UCSD-AML1 (cell line): ENCODE results near the gene SCAI.
A peak's percentile ranks its signal among the peaks of the same experiment; 100 is the strongest.
"Not testable (repeated sequence)": the region's sequence is repeated elsewhere in the genome, so short reads cannot be mapped to it uniquely, and the experiment has no call there.

Experiments
- DNase-seq: peaks from one replicate; lab custom pipeline; 2025; ENCODE audit not compliant: unreplicated experiment; lab: John Stamatoyannopoulos, UW

SCAI gene

DNA sequence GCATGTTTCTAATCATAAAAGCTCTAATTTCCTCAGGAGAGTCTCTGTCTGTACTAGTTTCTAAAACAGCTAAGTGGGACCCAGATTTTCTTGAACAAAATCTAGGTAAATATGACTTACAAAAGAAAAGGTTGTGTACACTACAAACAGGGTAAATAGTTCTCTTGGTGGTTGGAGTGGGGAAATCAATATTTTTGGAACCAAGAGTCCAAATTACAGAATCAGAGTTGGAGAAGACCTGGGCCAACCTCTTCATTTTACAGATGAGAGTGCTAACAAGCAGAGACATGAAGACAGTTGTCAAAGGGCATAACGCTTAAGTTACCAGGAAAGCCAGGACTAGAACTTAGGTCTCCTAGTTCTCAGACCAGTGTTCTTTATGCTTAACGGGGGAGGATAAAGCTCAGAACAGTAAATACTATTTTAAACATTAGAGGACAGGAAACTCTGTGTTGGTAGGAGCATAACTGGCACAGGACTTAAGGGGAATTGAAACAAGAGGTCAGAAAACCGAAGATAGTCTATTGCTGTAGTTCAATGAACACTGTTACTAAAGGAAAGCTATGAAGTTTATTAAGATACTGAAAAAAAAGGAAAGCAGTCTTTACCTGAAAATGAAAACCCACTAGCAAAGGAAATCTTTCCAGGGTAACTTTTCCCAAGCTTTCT lies 193.1 kb downstream of the SCAI start:
- DNase-seq: no peak

DNA sequence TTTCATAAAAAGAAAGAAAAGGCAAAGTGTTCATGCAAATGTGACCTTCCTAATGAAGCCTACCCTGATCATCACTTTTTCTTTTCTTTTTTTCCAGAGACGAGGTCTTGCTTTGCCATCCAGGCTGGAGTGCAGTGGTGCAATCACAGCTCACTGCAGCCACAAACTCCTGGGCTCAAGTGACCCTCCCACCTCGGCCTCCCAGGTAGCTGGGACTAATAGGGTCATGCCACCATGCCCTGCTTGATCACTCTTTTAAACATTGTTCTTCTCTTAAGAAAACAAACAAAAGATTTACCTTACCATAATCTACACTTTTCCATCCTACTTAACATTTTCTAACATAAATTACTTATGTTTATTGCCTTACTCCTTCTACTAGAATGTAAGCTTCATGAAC lies 193.9 kb downstream of the SCAI start:
- no peak for DNase-seq

DNA sequence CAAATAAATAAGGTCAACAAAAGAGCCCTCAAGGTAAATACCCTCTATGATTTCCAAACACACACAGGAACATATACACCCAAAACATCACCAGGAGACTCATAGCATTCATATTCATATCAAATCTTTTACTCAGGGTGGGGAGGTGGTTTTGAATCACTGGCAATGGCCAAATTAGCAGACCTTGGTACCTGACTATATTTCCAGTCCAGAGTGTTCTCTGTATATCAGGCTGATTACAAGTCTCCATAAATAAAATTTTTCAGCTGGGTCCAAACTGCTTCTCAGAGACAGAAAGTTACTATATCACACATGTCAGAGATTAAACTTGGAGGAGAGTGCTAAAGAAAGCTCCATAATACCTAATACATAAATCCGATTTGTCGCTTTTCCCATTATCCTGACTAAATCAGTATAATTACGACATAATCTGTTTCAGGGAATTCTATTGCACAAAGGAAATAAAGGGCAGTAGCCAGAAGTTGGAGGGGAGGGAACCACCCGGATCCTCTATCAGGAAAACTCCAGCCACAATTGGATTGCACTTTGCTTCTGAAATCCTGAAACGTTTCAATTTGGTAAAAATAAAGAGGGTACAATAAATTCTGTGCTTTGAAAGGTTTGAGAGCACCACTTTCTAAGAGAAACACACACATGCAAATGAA lies 195.5 kb downstream of the SCAI start:
- DNase-seq: no peak

DNA sequence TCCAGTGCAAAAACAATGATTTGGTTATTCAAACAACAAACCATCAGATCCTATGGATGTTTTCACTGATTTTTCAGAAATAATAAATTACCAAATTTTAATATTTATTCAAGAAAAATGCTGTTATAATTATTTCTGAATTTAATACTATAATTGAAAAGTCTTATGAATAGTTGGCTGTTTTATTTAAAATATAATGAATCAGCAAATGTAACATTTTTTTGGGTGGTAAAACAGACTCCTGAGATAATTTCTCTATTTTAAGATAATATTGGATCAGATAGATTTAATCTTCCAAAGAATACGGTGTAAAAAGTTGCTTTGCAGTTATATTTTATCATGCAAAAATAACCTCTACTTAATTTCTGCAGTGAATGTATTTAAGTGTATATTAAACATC lies 197.2 kb downstream of the SCAI start:
- no peak for DNase-seq

DNA sequence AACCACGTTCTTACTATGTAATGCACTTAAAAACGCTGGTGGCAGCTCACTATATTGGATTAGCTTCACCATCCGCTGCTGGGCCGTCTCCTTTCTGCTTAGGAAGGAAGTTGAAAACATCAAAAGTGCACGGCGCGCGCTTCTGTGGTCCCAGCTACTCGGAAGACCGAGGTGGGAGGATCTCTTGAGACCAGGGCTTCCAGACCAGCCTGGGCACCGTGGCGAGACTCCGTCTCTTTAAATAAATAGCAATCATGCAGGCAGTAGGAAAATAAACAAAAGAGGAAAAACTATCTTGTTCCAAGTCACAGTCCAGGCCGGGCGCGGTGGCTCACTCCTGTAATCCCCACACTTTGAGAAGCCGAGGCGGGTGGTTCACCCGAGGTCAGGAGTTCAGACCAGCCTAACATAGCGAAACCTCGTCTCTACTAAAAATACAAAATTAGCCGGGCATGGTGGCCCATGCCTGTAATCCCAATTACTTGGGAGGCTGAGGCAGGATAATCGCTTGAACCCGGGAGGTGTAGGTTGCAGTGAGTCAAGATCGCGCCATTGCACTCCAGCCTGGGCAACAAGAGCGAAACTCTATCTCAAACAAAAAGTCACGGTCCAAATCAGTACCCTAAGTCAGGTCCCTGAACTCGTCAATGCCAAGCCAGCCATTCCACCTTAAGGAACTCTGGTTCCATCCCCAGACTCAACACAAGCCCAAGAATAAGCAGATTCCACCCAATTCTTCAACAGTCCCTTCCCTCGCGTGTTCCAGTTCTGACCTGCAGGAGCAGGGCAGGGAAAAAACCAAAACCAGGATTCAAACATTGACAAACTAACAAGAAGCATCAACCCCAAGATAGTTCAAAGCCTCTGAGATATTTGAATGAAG lies 201.4 kb downstream of the SCAI start:
- DNase-seq: peak; percentile 74

DNA sequence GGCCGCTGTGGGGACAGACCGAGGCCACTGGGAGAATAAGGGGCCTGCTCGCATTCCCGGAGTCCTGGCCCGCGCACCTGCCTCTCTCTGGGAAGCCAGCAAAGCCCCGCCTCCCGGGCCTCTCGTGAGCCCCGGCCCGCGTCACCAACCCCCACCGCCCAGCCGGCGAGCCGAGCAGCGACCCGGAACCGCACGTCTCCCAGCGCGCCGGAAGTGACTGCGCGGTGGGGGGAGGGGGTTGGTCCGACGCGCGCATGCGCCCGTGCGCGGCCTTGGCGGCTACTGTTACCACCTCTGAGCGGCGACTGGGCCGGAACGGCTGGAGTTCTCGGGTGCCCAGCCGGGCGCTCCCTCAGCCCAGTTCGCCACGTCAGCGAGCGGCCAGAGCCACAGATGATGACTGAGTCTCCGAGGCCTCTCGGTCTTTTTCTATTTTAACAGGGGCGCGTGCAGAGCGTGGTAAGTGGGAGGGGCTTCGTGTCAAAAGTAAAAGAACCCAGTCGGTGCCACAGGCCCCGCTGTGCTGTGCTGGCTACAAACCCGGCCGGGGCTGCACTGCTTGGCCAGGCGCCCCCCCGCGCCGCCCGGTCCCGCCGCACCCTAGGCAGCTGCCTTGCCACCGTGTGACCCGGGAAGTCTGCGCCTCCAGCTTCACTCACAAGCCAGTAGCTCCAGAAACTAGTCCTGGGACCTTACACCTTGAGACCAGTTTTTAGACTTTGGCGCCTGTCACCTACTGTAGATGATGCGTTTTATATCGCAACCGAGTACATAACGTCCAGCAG lies 202.2 kb downstream of the SCAI start, which contains the start of gene GOLGA1:
Gene GOLGA1 (minus strand): TSS at position 190 of the 785 bp plus-strand sequence. CDS start 2,372 bp downstream, outside the sequence.
- peak; percentile 97 for DNase-seq

DNA sequence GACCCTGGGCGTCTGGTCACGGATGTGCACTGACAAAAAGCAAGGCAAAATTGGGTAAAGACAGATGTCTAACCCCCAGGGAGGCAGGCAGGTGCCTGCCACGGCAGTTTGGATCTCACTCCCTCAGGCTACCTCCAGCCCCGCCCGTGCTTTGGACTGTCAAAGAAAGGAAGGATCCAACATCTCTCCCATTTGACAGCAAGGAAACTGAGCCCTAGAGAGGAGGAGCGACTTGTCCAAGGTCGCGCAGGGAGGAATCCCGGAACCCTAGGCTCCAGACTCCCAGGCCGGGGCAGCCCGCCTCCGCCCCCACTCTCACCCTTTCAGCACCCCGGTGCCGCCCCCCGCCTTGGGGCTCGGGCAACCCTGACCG lies 202.8 kb downstream of the SCAI start:
- no peak for DNase-seq

DNA sequence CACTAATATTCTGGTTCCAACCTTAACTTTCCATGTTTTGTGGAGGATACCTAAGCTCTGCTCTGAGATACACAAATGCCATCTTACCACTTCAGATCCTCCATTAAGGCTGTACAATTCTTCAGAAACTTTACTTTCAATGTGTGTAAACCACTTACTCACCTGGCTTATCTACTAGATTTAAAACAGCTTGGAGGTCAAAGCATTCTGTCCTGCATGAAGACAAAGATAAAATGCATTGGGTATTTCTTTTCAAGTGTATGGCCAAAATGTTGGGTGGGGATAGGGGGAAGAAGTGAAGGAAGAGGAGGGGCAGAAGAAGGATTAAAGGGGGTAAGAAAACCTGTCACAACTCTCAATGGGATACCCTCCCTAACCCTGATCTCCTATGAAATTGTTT lies 203.4 kb downstream of the SCAI start:
- DNase-seq: no peak

DNA sequence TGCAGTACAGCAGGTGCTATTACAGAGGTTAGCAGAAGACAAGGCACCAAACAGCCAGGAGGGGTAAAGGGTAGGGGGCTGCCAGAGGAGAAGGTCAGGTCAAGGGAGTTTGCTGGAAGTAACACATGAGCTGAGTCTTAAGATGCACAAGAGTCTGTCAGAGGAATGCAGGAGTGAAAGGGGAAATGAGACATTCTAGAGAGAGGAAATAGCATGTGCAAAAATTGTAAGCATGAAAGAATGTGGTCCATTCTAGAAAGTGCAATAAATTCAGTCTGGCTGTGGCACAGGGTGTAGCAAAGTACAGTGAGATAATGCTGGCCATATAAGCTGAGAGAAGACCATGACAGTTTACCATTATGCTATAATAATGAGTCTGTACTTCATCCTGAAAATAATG lies 209.0 kb downstream of the SCAI start:
- DNase-seq: no peak

DNA sequence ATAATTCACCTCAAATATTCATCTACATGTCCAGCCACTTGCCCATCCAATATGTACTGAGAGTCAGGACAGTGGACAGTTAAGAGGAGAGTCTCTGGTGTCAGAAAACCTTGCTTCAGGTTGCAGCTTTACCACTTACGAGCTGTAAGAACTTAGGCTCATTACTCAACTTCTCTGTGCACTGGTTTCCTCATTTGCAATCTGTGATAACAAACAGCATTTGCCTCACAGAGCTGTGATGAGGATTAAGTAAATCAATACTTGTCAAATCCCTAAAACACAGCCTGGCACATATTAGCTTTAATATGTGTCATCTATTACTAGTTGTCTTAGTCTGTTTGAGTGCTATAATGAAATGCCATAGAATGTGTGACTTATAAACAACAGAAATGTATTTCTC lies 211.0 kb downstream of the SCAI start:
- no peak for DNase-seq

DNA sequence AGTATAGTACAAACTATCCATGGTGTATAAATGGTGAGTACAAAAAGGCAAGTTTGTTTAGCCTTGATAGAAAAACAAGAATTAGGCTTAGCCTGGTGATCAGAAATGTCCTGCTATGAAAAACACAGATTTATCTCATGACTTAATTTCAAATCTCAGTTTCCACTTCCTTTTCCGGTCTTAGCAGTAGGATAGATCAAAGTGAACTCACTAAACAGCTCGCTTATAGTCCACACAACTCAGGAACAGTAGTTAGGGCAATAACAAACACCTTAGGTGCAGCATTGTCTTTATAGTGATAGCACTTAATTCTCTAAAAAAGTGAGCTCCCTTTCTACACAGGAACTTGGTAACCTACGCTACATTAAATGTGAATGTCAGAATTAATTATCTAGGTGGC lies 213.9 kb downstream of the SCAI start:
- no peak for DNase-seq

DNA sequence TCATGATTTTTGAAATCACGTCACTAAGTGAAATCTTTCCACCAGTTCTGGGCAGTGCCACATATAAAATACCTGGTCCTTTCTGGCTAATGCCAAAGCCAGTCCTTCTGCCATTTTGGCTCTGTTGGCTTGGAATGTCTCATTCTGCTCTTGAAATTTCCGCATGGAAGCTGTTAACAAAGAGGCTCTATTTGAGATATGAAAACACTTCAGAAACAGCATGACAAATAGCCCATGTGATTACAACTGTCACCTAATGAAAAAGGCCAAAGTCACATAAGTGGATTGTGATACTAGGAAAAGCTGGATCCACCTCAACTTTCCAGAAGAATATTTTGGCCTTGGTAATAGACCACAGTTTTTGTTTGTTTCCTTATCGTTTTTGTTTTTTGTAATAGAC lies 215.2 kb downstream of the SCAI start:
- DNase-seq: no peak

DNA sequence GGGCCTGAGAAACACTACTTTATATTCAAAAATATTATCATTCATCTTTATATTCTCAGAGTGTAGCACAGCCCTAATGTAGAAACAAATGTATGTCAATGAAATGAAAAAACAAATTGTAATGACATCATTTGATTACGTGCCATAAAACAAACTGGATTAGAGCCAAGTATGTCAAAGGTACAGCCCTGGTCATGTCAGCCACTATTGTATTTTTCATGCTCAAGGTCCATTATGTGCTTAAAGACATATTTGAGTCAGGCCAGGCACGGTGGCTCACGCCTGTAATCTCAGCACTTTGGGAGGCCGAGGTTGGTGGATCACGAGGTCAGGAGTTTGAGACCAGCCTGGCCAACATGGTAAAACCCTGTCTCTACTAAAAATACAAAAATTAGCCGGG lies 222.9 kb downstream of the SCAI start:
- DNase-seq: not testable (repeated sequence)

DNA sequence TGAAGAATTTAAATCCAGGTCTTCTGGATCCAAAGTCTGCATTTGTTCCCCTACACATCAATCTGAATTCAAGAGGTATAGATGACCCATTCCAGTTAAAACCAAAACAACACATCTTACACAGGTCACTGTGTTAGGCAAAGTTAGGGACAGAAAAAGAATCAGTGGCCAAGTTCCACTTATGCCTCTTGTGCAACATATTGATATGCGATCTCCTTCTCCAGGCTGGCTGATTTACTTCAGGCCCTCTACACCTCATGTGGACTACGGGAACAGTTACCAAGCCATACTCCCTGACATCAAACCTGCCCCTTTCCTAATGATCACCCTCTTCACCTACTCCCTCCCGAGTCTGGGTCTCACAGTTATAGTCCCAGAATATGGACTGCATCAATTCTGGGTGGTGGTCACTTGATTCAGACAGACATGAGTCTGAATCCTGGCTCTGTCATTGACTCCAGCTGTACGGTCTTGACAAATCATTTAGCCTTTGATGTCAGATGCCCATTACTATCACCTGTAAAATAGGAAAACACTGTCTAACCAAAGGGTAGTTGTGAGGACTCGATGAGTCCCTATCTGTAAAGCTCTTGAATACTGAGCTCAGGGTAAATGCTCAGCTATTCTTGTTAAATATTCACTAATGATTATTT lies 228.4 kb downstream of the SCAI start:
- no peak for DNase-seq

DNA sequence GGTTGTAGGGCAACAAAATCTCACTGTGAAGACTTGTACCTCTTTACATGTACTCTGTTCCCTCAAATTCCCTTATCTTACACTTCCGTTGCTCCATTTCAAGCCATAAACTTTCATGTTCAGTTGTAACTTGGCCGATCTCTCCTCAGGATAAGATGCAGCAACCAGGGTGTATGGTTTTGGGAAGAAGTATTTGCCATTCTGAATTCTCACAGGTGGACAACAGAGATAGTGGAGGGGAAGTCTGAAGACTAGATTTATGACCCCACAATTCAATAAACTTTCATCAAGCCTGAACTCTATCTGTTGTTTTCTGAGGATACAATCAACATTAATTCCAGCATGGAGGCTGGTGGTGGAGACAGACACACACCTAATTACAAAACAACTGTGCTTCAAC lies 229.9 kb downstream of the SCAI start:
- no peak for DNase-seq

DNA sequence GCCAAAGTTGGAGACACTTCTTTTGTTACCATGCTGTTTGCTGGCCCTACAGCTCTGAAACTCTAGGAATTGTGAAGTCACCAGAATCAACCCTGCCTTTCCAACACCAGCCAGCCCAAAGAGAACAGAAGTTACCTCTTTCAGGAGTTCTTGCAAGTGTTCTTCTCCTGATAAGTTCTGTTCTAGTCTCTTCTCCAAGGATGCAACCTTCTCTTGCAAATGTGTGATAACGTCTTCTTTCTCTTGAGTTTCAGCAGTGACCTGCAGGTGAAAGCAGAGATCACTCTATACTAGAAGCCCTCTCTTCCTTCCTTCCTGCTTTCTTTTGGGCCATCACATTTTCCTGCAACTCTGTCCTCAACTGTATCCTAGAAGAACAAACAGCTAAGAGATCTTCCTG lies 231.6 kb downstream of the SCAI start:
- DNase-seq: no peak

DNA sequence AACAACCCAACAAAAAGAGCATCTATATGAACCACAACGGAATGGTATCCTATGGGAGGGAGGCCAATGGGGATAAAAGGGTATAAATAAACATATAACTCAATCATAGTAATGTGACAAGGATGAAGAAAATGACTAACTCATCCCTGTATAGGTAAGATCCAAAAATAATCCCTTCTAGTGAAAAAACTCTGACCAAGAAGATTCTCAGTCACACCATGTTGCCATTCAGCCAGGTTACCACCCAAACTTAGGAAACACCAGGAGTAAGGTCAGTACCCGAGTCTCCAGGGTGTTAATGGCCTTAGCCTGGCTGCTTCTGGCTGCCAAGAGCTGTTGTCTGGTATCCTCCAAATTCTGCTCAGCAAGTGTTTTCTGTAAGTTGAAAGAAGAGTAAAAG lies 235.2 kb downstream of the SCAI start:
- no peak for DNase-seq

DNA sequence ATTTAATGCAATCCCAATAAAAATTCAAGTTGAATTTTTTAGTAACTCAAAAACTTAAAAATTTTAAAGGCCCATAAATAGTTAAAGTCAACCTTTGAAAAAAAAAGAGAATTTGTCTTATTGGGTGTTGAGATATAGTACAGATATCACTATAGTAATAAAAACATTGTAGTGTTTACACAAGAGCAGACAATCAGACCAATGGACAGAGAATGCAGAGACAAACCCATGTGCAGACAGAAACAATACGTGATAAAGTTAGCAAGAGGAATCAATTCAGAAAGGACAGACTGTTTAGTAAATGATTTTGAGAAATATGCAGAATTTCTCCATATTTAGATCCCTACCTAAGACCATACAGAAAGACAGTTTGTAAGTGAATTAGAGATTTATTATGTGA lies 236.4 kb downstream of the SCAI start:
- no peak for DNase-seq

DNA sequence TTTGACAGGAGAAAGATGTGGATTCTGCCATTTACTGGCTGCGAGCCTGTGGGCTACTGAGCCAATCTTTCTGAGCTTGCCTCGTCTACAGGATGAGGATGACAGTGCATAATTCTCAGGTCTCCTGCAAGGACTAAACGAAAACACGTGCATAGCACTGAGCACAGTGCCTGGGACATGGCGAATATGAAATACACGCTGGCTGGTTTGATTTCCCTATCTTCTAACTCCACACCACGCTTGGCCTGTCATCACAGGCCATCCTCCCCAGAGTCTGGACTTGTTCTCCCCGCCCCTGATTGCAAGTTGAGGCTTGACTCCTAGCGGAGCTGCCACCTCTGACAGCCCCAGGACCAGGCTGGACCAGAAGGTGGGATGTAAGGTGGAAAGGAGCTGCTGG lies 243.5 kb downstream of the SCAI start:
- no peak for DNase-seq

DNA sequence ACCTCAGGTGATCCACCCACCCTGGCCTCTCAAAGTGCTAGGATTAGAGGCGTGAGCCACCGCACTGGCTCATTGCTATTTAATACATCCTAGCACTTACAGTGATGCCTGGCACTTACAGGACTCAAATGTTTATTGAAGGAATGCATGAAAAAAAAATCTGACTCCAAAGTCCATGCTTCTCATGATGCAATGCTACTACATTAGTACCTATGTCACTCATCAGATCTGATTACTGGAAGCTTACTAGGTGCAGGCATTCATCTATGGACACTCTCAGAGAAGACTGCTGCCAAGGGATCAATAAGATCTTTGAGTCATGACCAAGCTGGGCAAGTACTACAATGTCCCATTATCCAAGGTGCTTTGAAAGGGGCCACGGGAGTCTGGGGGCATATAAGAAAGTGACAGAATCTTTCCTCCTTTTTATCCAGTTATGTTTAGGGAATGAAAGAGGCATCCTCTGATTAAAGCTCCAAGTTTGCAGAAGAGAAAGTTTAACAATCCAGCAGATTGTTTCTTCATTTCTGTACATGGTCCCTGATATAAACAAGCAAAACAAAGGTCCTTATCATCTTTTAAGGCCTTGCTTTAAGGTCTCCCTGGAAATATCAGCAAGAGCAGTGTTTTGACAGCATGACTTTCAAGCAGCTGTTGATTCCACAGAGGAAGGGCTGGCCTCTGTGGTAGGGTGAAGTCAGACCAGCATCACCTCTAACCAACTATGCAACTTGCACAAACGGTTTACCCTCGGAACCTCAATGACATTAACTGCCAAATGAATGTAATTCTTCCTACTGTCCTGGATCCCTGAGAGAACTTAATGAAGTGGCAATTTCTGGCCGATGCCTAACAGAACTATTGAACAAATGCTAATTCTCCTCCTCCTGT lies 245.5 kb downstream of the SCAI start:
- no peak for DNase-seq
